ENCODE results near the gene GJA4. TPM values are rescaled to one million over a fixed set of nuclear protein-coding genes. Genes with fewer than 3 reads are reported as not detected.

GJA4 gene
- total and polyA plus RNA-seq, 2 experiments from 2014 or later: 2.5 to 3.7 TPM

- TF ChIP-seq EZH2 (IDR thresholded peaks at IDR 0.05; ENCODE audit: borderline replicate concordance): no peak
- no peak for TF ChIP-seq EZH2phosphoT487 (IDR thresholded peaks at IDR 0.05; ENCODE audit: low read depth, severe bottlenecking, unreplicated experiment)
- TF ChIP-seq, protein P1, sequence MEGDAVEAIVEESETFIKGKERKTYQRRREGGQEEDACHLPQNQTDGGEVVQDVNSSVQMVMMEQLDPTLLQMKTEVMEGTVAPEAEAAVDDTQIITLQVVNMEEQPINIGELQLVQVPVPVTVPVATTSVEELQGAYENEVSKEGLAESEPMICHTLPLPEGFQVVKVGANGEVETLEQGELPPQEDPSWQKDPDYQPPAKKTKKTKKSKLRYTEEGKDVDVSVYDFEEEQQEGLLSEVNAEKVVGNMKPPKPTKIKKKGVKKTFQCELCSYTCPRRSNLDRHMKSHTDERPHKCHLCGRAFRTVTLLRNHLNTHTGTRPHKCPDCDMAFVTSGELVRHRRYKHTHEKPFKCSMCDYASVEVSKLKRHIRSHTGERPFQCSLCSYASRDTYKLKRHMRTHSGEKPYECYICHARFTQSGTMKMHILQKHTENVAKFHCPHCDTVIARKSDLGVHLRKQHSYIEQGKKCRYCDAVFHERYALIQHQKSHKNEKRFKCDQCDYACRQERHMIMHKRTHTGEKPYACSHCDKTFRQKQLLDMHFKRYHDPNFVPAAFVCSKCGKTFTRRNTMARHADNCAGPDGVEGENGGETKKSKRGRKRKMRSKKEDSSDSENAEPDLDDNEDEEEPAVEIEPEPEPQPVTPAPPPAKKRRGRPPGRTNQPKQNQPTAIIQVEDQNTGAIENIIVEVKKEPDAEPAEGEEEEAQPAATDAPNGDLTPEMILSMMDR (IDR thresholded peaks at IDR 0.05; ENCODE audit: poor library complexity): no peak
- WGBS (ENCODE audit: low lambda C conversion rate, missing lambda C conversion rate): 93% methylated on average over 13 of the region's 13 CpGs
Measured at GRCh38 chr1:34761776-34762307, 31.0 kb upstream of the GJA4 start.

GRCh38 chr1:34762474-34763141 is 30.2 kb upstream of the GJA4 start:
- Histone ChIP-seq H2AFZ (no peak overlapping the region), H3K4me1 (ENCODE audit: insufficient read depth) (peaks cover 21% of the 10 kb centered on the region), H3K4me3 (no peak overlapping the region), H3K9me2 (replicated peaks; ENCODE audit: insufficient read depth) (no peaks in the 10 kb centered on the region), H3K27ac (peak overlapping the region; percentile 94), H3K4me2 (peak overlapping the region; percentile 62), H3K36me3 (replicated peaks; ENCODE audit: insufficient read depth, low read depth) (no peaks in the 10 kb centered on the region), H3K27me3 (no peaks in the 10 kb centered on the region), H3K79me2 (no peaks in the 10 kb centered on the region), H4K20me1 (ENCODE audit: insufficient read depth, poor library complexity, severe bottlenecking) (no peaks in the 10 kb centered on the region), H3K9me3 (ENCODE audit: low read depth) (no peaks in the 10 kb centered on the region)
- TF ChIP-seq, protein P1 (IDR thresholded peaks at IDR 0.05; ENCODE audit: poor library complexity): no peak
- no peak for TF ChIP-seq EZH2 (IDR thresholded peaks at IDR 0.05; ENCODE audit: borderline replicate concordance)
- no peak for TF ChIP-seq EZH2phosphoT487 (IDR thresholded peaks at IDR 0.05; ENCODE audit: low read depth, severe bottlenecking, unreplicated experiment)
- DNase-seq (ENCODE audit: low spot score): no peak
- WGBS (ENCODE audit: low lambda C conversion rate, missing lambda C conversion rate): 71% methylated on average over 7 of the region's 7 CpGs

More at GRCh38 chr1:34761776-34762307, 31.0 kb upstream of the GJA4 start:
- Histone ChIP-seq H4K20me1 (ENCODE audit: insufficient read depth, poor library complexity, severe bottlenecking) (no peaks in the 10 kb centered on the region), H2AFZ (no peak overlapping the region), H3K9me2 (replicated peaks; ENCODE audit: insufficient read depth) (no peaks in the 10 kb centered on the region), H3K4me3 (no peak overlapping the region), H3K79me2 (no peaks in the 10 kb centered on the region), H3K27ac (no peak overlapping the region), H3K9me3 (ENCODE audit: low read depth) (no peaks in the 10 kb centered on the region), H3K4me1 (ENCODE audit: insufficient read depth) (peaks cover 21% of the 10 kb centered on the region), H3K4me2 (no peak overlapping the region), H3K27me3 (no peaks in the 10 kb centered on the region), H3K36me3 (replicated peaks; ENCODE audit: insufficient read depth, low read depth) (no peaks in the 10 kb centered on the region)
- no peak for DNase-seq (ENCODE audit: low spot score)

DNA sequence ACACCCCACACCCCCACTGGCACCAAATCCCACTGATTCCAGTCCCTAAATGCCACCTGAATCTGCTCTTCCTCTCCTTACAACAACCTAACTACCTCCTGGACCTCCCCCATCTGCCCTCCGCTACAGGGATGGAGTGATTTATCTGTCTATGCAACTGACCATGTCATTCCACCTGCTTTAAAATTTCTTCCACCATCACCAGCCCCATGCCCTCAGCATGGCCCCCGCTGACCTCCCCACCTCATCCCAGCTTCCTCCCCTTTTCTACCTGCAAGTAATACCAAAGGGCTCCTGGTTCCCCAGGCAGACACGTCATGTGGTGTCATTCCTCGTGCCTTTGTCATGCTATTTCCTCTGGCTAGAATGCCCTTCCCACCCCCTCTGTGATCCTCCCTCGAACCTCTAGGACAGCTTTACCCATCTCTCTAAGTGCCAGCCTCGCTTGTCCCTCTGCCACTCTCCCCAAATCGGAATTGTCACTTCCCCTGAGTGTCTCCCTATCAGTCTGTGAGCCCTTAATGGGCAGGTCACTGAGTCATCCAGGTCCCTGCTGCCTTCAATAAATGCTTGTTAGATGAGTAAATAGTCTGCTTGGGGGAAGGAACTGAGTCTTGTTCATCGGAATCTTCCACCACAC is 29.5 kb upstream of the GJA4 start:
- H3K27ac ChIP-seq: peak overlapping the region; percentile 94
- no peaks in the 10 kb centered on the region for H3K9me2 ChIP-seq (replicated peaks; ENCODE audit: insufficient read depth)
- H4K20me1 ChIP-seq (ENCODE audit: insufficient read depth, poor library complexity, severe bottlenecking): no peaks in the 10 kb centered on the region
- no peaks in the 10 kb centered on the region for H3K27me3 ChIP-seq
- H3K9me3 ChIP-seq (ENCODE audit: low read depth): no peaks in the 10 kb centered on the region
- WGBS (ENCODE audit: low lambda C conversion rate, missing lambda C conversion rate): 25% methylated on average over 7 of the region's 8 CpGs
- TF ChIP-seq EZH2 (IDR thresholded peaks at IDR 0.05; ENCODE audit: borderline replicate concordance): no peak
- no peak for TF ChIP-seq EZH2phosphoT487 (IDR thresholded peaks at IDR 0.05; ENCODE audit: low read depth, severe bottlenecking, unreplicated experiment)
- TF ChIP-seq, protein P1 (IDR thresholded peaks at IDR 0.05; ENCODE audit: poor library complexity): no peak
- no peaks in the 10 kb centered on the region for H3K36me3 ChIP-seq (replicated peaks; ENCODE audit: insufficient read depth, low read depth)
- H2AFZ ChIP-seq: no peak overlapping the region
- H3K4me3 ChIP-seq: no peak overlapping the region
- H3K79me2 ChIP-seq: no peaks in the 10 kb centered on the region
- peaks cover 21% of the 10 kb centered on the region for H3K4me1 ChIP-seq (ENCODE audit: insufficient read depth)
- H3K4me2 ChIP-seq: peak overlapping the region; percentile 62
- DNase-seq (ENCODE audit: low spot score): peak; percentile 70
